HG02623 (cell line): ENCODE data around the gene PGLYRP4.
"Not testable (repeated sequence)": the region's sequence is repeated elsewhere in the genome, so short reads cannot be mapped to it uniquely, and the experiment has no call there.

Experiments
- ATAC-seq: cut with Tn5 transposase; IDR thresholded peaks from one replicate; pipeline ENCODE4 v1.9.1; 2021; ENCODE audit warnings: moderate library complexity; ENCODE audit not compliant: unreplicated experiment

Gene PGLYRP4

GRCh38 chr1:153341431-153341934, 7.2 kb downstream of the PGLYRP4 start:
- no peak for ATAC-seq

DNA sequence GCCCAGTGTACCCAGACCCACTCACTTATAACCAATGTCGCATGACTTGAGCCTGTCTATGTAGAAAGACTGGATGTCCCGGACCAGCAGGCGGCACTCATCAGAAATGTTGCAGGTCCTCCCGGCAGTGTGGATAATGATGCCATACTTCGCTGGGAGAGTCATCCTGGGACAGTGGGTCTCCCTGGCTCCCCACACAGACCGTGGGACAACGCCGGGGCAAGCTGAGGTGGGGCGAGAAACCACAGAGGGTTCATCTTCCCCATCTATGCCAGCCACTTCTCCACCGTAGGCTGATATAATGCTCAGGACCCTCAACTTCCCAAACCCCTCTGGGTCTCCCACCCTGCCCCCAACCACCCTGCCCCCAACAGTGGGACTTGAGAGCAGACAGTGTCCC, 8.3 kb downstream of the PGLYRP4 start:
- ATAC-seq = no peak

DNA sequence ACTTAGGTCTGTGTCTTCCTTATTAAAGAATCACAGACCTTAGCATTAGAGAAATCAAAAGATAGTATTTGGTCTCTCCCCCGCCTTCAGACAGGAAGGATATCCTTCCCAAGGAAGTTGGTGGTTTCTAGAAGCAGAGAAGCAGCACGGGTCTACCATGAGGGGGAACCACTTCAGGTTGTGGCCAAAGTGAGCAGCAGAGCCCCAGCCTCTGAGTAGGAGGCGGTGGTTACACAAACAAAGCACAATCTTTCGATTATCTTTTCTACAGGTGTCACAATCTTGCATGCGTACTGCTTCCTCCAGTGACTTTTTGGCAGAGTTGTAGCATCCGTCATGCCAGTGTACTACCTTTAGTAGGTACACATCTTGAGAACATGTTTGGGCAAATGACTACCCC, 8.8 kb downstream of the PGLYRP4 start:
- ATAC-seq = no peak

DNA sequence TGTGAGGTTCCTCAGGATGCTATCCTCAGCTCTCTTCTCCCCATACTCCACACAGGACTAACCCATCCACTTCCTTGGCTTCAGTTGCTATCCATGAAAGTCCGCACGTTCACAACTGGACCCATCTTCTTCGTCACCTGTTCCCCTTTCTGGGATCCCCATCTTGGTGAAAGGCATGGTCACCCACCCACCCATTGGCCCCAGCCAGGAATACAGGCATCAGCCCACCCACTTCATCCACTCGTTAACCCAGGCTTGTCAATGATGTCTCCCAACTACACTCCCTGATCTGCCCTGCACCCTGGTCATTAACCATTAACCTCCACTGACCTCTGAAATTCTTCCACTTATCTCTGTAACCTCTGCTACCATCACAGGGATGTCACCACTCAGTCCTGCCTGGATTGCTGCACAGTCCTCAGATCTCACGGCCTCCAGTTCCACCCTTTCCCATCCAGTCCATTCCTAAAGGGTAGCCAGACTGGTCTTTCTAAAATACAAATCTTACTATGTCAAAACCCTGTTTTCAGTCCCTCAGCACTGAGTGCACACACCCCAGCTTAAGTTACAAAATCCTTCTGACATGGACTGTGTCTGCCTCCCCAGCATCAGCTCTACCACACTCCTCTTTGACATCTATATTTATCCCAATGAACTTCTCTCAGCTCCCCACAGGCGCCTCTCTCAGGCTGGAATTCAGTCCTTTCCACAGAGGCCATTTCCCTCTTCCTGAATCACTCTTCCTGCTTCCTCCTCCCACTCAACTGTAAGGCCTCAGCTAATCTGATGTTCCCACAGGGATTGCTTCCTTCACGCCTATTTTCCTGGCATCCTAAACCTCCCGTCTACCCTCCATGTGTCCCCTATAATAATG, 10.4 kb downstream of the PGLYRP4 start:
- no peak for ATAC-seq

GRCh38 chr1:153336650-153337049, 12.0 kb downstream of the PGLYRP4 start:
- no peak for ATAC-seq

DNA sequence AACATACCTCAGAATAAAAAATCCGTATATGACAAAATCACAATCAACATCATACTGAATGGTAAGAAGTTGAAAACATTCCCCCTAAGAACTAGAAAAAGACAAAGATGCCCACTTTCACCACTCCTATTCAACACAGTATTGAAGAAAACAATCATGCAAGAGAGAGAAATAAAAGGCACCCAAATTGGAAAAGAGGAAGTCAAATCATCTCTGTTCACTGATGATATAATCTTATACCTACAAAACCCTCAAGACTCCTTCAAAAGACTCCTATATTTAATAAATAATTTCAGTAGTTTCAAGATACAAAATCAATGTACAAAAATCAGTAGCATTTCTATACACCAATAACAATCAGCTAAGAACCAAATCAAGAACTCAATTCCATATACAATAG, 14.7 kb downstream of the PGLYRP4 start:
- no peak for ATAC-seq

GRCh38 chr1:153324912-153325311, 23.7 kb downstream of the PGLYRP4 start:
- ATAC-seq = no peak

DNA sequence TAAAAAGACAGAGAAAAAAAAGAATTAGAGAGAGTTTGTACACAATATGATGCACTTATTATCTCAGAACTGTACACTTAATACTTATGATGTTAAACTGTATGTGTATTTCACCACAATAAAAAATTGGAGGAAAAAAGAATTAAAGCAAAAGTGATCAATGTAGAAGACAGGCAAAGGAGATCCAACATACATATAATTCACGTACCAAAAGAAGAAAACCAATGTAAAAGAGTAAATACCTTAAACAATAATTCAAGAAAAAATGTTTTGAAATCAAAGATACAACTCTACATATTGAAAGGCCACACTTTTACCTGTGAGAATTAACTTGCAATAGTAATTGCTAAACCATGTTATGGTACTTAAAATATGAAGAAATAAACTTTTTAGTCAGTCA, 26.1 kb downstream of the PGLYRP4 start:
- ATAC-seq = no peak

DNA sequence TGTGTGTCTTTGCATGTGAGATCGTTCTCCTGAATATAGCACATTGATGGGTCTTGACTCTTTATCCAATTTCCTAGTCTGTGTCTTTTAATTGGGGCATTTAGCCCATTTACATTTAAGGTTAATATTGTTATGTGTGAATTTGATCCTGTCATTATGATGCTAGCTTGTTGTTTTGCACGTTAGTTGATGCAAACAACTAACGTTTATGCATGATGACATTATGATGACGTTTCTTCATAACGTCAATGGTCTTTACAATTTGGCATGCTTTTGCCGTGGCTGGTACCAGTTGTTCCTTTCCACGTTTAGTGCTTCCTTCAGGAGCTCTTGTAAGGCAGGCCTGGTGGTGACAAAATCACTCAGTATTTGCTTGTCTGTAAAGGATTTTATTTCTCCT, 30.5 kb downstream of the PGLYRP4 start:
- ATAC-seq = not testable (repeated sequence)

DNA sequence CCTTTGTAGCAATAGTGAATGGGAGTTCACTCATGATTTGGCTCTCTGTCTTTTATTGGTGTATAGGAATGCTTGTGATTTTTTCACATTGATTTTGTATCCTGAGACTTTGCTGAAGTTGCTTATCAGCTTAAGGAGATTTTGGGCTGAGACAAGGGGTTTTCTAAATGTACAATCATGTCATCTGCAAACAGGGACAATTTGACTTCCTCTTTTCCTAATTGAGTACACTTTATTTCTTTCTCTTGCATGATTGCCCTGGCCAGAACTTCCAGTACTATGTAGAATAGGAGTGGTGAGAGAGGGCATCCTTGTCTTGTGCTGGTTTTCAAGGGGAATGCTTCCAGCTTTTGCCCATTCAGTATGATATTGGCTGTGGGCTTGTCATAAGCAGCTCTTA, 32.6 kb downstream of the PGLYRP4 start:
- not testable (repeated sequence) for ATAC-seq

DNA sequence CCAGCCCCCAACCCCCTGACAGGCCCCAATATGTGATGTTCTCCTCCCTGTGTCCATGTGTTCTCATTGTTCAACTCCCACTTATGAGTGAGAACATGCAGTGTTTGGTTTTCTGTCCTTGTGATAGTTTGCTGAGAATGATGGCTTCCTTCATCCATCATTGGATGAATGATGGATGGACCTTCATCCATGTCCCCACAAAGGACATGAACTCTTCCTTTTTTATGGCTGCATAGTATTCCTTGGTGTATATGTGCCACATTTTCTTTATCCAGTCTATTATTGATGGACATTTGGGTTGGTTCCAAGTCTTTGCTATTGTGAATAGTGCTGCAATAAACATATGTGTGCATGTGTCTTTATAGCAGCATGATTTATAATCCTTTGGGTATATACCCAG, 34.3 kb downstream of the PGLYRP4 start:
- ATAC-seq = not testable (repeated sequence)

GRCh38 chr1:153313288-153313687, 35.4 kb downstream of the PGLYRP4 start:
- no peak for ATAC-seq

- ATAC-seq = no peak
Observed at GRCh38 chr1:153312570-153313186, 36.0 kb downstream of the PGLYRP4 start, which contains the start of gene PGLYRP3. Gene PGLYRP3, minus strand, starts transcription at chr1:153312952. Its CDS starts 2,287 bp downstream, at chr1:153310665.

DNA sequence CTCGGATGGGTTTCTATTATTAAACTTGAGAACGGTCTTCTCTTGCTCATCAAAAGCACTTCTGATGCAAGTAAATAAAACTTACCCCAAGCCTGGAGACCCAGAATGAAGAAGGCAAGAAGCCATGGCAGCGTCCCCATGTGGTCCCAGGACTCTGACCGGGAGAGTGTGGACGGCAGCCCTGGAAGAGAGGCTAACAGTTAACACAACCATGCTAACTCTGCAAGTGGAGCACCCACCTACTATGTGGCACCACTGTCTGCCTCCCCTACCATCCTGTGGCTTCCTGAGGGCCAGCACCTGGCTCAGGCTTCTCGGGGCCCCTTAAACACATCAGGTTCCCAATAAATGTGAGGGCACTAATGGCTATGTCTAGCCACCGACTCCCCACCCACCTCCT, 38.1 kb downstream of the PGLYRP4 start:
- no peak for ATAC-seq

GRCh38 chr1:153309441-153309840, 39.2 kb downstream of the PGLYRP4 start:
- ATAC-seq = no peak

DNA sequence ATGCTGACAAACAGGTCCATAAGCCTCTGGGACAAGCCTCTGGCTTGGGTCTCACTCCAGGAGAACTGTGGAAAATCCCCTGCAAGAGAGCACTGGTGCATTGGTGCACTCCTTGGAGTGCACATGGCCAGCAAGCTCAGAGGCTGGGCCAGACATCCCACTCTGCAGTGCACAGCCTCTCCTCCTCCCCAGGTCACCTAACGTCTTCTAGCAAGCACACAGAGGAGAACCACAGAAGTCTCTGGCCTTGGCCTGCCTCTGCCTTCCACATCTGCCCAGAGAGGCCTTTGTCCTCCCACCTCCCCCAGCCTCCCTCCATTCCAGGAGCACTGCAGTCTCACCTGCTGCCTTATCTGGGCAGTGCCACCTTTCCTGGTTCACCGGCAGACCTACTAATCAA, 40.1 kb downstream of the PGLYRP4 start:
- ATAC-seq = no peak

DNA sequence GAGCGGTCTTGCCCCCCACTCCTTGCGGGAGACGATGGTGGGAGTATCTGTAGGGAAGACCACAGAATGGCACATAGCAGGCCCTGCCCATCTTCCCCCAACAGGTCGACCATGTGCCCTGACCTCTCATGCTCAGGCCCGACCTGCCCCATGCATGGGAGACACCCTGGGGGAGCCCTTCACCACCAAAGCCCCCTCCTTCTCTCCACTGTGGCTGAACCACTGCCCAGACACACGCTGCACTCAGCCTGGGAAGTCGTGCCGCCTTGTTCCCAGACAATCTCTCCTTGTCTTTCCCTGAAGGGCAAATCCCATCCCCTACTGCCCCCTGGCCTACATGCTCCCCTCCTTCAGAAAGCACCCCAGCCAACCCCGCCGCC, 41.4 kb downstream of the PGLYRP4 start:
- ATAC-seq = no peak

GRCh38 chr1:153306303-153307220, 42.1 kb downstream of the PGLYRP4 start:
- ATAC-seq = no peak

- ATAC-seq = no peak
Observed at GRCh38 chr1:153305682-153306081, 43.0 kb downstream of the PGLYRP4 start.

GRCh38 chr1:153302308-153302707, 46.3 kb downstream of the PGLYRP4 start:
- ATAC-seq = no peak

- no peak for ATAC-seq
Observed at GRCh38 chr1:153293851-153294250, 54.8 kb downstream of the PGLYRP4 start.
